GM18526 (cell line): ENCODE data around the gene MGME1.

Source experiments
- POLR2A ChIP-seq: IDR thresholded peaks from 3 replicates; pipeline ENCODE4 v1.6.1; 2011; ENCODE audit not compliant: insufficient read length; ENCODE audit errors: extremely low read depth

Gene MGME1

DNA sequence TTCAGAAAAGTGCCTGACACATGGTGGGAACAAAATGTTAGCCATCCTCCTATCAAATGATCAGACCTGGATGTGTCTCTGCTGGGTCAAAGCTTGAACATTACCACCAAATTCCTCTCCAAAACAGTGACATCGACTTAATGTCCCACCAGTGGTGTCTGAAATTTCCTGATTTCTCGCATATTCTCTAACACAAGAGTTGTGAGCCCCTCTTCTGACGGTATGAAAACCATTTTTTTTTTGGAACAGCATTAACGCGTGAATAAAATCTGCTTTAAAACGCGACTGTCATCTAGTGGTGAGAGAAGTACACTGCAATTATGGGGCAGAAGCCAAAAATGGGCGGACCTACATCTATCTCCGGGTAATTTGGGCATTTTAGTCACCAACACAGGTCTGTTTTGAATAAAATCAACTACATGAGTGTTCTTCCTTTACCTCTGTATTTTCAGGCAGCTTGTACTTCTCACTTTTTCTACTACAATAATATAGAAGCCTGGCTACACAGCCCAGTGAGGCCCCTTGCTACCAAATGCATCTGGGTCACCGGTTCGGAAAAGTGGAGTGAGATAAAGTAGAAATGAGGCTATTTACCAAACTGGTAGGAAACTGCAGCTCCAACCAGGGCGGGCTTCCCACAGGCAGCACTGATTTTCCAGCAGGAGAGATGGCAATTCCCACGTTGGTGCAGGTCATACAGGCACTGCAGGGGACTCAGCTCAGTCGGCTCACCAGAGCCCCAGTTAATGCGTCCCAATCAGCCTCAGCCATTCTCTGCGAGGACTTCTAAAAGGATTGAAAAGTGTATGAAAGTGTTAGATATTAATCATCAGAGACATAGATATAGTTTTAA lies 27.4 kb downstream of the MGME1 start:
- TF ChIP-seq POLR2A: no peak

DNA sequence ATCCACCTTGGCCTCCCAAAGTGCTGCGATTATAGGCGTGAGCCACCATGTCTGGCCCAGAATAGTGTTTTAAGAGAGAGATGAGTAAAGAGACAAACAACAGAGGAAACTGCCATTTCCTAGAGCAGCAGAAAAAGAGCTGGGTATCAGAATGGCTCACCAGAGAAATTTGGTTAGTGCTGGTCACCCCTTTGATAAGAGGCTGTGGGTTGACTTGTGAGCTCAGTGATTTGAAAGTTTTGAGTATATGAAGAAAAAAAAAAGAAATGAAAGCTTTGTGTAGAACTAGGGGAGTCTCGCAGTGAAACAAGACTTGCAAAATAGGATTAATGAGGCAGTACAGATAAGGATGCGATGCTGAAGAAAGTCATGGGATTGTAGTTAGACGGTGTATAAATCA lies 29.6 kb downstream of the MGME1 start:
- no peak for TF ChIP-seq POLR2A

DNA sequence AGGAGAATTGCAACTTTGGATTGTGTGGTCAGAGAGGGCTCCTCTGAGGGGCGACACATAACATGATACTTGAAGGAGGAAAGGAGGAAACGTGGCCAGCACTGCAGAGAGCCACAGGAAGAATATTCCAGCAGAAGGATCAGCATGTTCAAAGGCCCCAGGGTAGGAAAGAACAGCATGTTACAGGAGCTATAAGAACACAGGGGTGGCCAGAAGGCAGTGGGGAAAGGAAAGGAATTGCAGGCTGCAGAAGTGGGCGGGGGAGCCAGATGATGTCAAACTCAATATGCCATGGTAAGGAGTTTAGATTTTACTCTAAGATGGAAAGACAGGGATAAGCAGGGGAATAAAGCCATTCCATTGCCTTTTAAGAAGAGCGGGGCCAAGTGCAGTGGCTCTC lies 30.7 kb downstream of the MGME1 start:
- TF ChIP-seq POLR2A: no peak

DNA sequence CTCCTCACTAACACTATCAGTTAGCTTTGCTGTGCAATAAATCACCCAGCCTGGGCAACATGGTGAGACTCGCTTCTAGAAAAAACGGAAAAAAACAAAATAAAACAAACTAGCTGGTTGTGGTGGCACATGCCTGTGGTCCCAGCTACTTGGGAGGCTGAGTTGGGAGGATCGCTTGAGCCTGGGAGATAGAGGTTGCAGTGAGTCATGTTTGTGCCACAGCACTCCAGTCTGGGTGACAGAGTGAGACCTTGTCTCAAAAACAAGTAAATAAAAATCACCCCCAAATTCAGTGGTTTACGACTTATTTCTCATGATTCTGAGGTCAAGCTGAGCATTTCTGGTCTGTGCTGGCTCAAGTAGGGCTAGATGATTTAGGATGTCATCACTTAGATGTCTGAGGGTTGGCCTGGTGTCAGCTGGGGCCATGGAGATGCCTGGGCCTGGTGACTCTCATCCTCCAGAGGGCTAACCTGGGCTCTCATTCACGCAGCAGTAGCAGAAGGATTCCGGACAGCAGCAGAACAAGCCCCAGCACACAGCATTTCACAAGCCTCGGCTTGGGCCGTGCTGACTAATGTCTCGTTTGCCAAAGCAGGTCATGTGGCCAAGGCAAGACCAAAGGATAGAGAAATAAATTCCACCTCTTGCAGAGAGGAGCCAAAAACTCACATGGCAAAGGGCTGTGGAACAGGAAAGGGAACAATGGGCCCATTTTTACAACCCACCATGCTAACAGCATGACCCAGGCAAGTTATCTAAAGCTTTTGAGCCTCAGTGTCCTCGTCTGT lies 32.5 kb downstream of the MGME1 start:
- no peak for TF ChIP-seq POLR2A

DNA sequence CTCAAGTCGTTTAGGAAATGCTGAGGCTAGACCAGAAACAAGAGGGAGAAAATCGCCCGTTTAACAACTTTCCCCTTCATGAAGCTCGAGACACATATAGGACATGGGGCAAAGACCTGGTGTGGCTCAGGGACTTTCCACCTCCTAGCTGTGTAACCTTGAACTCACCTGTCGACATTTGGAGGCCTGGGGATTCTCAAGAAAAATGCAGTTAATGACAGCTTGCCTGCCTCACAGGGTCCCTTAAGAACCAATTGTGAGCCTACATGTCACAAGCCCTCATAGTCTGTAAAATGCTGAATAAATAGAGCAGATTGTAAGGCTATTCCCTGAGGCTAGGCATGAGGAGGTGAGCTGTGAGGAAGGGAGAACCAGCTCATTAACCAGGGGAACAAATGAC lies 35.1 kb downstream of the MGME1 start:
- TF ChIP-seq POLR2A: no peak

DNA sequence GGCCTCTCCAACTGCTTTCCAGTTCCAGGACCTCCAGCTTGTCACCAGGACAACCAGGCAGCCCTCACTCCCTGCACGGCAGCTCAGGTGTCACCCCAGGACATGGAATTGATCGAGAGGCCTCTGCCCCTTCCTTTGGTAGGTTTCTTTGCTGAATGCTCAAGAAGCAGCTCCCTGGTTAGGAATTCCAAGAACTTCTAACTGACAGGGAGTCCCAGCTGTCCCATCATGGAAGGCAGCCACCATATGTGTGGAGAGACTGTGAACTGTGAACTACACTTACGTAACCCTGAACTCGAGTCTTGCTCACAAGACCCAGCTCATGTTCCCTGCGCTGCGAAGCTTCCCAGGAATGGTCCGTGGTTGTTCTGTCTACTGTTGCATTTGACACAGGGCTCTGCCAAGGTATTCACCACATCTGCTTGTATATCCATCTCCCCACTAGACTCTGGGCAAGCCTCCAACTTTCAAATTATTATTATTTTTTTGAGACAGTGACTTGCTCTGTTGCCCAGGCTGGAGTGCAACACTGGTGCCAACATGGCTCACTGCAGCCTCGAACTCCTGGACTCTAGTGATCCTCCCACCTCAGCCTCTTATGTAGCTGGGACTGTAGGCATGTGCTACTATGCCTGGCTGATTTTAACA lies 35.7 kb downstream of the MGME1 start:
- TF ChIP-seq POLR2A: no peak

DNA sequence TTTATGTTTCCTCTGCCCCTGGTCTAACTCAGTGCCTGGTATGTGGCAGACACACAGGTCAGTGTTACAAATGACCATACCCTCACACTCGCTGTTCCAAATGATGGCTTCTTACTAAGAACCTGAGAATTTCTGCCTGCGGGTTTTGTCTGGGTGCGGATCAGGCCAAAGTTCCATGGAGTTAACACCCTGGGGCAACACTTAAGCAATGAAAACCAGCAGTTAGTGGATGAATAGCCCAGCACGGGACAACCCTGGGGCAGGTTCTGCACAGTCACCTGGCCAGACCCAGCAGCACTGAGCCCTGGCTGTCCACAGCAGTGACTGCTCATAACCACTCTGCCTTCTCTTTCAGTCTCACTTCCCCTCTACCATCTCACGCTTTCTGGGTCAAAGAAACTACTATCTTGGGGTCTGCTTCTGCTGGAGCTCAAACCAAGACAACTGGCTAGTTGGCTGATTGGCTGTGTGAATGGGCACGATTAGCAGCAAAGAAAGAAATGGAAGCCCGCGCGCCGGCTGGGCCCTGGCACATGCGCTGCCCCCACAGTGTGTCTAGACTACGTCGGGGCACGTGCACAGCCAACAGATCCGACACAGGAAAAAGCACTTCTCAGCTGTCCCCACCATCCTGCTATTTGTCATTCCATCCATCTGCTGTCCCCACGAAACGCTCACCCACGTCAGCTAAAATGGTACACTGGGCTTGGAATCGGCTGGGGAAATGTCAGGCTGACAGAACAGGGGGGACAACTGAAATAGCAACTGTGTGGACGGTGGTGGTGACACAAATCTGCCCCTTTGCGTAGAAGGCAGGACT lies 36.6 kb downstream of the MGME1 start:
- TF ChIP-seq POLR2A: no peak

DNA sequence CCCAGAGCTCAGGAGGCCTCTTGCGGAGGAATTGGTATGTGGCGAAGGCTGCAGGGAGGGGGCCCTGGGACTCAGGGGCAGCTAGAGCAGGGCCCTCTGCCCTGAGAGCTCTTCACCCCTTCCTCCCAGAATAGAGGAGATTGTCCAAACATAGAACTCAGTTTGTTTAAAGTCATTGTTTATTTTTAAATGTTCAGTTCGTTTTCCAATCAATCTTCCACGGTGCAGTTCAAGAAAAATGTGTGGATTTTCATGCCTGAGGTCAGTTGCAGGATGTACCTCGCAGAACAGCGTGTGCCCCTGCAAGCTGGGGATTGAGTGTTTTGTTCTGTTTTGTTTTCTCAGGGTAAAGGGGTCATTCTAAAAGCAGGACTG lies 37.2 kb downstream of the MGME1 start:
- no peak for TF ChIP-seq POLR2A

DNA sequence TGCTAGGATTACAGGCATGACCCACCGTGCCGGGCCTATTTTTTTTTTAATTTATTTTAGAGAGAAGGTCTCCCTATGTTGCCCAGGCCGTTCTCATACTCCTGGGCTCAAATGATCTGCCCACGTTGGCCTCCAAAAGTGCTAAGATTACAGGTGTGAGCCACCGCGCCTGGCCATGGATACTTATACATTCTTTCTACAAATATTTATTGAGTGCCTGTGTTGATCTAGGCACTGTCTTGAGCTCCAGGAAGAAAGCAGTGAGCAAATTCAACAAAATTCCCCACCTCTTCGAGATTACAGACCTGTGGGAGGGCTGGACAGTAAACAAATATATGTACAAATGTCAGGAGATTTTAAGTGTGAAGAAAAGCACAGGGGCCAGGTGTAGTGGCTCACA lies 37.9 kb downstream of the MGME1 start:
- no peak for TF ChIP-seq POLR2A

DNA sequence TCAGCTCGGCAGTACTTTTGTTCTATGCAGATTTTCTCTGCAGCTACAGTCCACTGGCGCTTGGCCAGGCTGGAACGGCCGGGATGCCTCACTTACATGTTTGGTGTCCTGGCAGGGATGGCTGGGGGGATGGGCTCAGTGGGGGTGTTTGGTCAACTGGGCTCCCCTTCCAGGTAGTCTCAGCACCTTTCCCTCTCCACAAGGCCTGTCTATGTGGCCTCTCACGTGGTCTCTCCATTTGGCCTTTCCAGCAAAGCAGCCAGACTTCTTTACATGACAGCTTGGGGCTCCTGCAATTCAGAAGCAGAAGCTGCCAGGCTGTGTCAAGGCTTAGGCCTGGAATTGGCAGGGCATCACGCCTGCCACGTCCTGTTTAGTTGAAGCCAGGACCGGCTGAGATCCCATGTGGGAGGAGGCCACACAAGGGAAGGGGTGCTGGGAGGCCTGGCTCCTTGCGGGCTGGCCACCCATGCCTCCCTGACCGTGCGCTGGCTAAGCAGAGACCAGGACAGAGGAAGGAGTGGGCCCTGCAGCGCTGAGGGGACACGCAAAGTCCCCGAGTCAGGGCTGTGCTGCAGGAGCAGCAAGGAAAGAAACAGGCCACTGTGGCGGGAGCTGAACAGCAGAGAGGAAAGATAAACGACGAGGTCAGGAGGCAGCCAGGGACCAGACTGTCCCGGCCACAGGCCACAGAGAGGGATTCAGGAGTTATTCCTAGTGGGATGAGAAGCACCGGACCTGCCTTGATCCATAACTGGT lies 38.9 kb downstream of the MGME1 start:
- TF ChIP-seq POLR2A: no peak

DNA sequence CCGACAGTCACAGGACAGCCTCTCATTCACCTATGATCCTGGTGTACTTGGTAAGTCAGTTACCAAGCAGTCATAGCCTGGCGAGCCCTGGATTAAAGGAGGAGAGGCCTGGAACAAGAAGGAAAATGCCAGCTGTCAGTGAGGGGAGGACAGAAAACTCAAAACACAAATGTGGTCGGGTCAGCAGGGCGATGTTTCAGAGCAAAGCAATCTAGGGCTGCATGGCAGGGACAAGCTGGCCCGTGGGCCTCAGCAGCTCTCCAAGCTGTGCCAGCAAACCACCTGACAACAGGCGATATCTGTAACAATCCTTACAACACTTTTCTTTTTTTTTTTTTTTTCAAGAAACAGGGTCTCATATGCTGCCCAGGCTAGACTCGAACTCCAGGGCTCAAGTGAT lies 40.3 kb downstream of the MGME1 start:
- TF ChIP-seq POLR2A: no peak

DNA sequence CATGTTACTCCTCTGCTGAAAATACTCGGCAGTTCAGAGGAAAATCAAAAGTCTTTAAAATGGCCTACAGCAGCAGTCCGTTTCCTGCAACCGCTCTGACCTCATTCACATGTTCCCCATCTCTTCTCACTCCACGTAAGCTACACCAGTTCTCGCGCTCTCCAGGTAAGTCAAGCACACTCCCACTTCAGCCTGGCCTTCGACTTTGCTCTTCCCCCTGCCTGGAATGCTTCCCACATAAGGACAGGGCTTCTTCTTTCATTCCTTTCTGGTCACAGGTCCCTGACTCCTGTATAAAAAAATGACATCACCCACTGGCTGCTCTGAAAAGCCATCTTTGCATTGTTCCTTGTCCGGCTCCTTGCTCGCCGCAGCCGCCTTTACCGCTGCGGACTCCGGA lies 42.7 kb downstream of the MGME1 start:
- no peak for TF ChIP-seq POLR2A

DNA sequence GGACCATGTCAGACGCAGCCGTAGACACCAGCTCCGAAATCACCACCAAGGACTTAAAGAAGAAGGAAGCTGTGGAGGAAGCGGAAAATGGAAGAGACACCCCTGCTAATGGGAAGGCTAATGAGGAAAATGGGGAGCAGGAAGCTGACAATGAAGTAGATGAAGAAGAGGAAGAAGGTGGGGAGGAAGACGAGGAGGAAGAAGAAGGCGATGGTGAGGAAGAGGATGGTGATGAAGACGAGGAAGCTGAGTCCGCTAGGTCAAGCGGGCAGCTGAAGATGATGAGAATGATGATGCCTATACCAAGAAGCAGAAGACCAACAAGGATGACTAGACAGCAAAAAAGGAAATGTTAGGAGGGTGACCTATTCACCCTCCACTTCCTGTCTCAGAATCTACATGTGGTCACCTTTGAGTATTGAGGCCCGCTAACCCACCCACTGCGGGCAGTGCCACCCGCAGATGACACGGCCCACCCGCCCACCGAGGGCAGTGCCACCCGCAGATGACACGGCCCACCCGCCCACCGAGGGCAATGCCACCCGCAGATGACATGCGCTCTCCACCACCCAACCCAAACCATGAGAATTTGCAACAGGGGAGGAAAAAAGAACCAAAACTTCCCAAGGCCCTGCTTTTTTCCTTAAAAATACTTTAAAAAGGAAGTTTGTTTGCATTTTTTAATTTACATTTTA lies 43.3 kb downstream of the MGME1 start:
- TF ChIP-seq POLR2A: no peak

DNA sequence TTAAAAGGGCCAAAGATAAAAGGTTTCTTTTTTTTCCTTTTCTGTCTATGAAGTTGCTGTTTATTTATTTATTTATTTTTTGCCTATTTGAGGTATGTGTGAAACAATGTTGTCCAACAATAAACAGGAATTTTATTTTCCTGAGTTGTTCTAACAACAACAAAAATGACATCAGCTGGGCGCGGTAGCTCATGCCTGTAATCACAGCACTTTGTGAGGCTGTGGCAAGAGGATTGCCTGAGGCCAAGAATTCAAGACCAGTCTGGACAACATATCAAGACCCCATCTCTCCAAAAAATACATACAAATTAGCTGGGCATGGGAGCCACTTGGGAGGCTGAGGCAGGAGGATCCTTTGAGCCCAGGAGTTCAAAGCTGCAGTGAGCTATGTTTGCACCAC lies 44.1 kb downstream of the MGME1 start:
- TF ChIP-seq POLR2A: no peak
